H9 (cell line): Measurements from ENCODE around the gene RHOH. TPM values are rescaled to one million over a fixed set of nuclear protein-coding genes. Genes with fewer than 3 reads are reported as not detected.

Experiments used
- DNase-seq: peaks from one replicate; pipeline ENCODE4 v3.0.0-alpha.2; 2017
- H2AFZ ChIP-seq: one replicate; pipeline ENCODE4 v1.6.1; 2013; ENCODE audit warnings: mild to moderate bottlenecking, low read length, control low read depth, moderate library complexity
- H2AK5ac ChIP-seq: 2 replicates; pipeline ENCODE4 v1.6.1; 2013; ENCODE audit warnings: low read length, control low read depth, mixed read lengths; ENCODE audit not compliant: insufficient read length
- H2BK120ac ChIP-seq: one replicate; pipeline ENCODE4 v1.6.1; 2013; ENCODE audit warnings: low read depth, mild to moderate bottlenecking, low read length, control low read depth, inconsistent platforms; ENCODE audit not compliant: poor library complexity, severe bottlenecking
- H2BK12ac ChIP-seq: 2 replicates; pipeline ENCODE4 v1.6.1; 2013; ENCODE audit warnings: low read length, control low read depth, mixed read lengths, low read depth; ENCODE audit not compliant: insufficient read length
- H2BK15ac ChIP-seq: 2 replicates; pipeline ENCODE4 v1.6.1; 2013; ENCODE audit warnings: low read depth, low read length, control low read depth
- H2BK20ac ChIP-seq: one replicate; pipeline ENCODE4 v1.6.1; 2013; ENCODE audit warnings: low read depth, mild to moderate bottlenecking, low read length, control low read depth, inconsistent platforms; ENCODE audit not compliant: poor library complexity, severe bottlenecking
- H2BK5ac ChIP-seq: 2 replicates; pipeline ENCODE4 v1.6.1; 2013; ENCODE audit warnings: low read length, control low read depth, mixed read lengths; ENCODE audit not compliant: insufficient read length
- H3K14ac ChIP-seq: 2 replicates; pipeline ENCODE4 v1.6.1; 2013; ENCODE audit warnings: low read length, control low read depth; ENCODE audit not compliant: insufficient read depth
- H3K18ac ChIP-seq: 2 replicates; pipeline ENCODE4 v1.6.1; 2013; ENCODE audit warnings: low read depth, mild to moderate bottlenecking, mixed read lengths, low read length, control low read depth; ENCODE audit not compliant: insufficient read length
- H3K23ac ChIP-seq: 2 replicates; pipeline ENCODE4 v1.6.1; 2013; ENCODE audit warnings: low read length, control low read depth, mixed read lengths, low read depth; ENCODE audit not compliant: insufficient read length
- H3K23me2 ChIP-seq: 2 replicates; pipeline ENCODE4 v1.6.1; 2013; ENCODE audit warnings: low read depth, mild to moderate bottlenecking, mixed read lengths, low read length, control low read depth; ENCODE audit not compliant: insufficient read length, poor library complexity, severe bottlenecking
- H3K27ac ChIP-seq: 2 replicates; pipeline ENCODE4 v1.5.1; 2013; ENCODE audit warnings: low read length, control low read depth, mixed read lengths, low read depth; ENCODE audit not compliant: insufficient read length
- H3K27me3 ChIP-seq: 2 replicates; pipeline ENCODE4 v1.6.1; 2013; ENCODE audit warnings: low read length, control low read depth, inconsistent platforms; ENCODE audit not compliant: insufficient read depth
- H3K4ac ChIP-seq: 2 replicates; pipeline ENCODE4 v1.6.1; 2013; ENCODE audit warnings: low read depth, mild to moderate bottlenecking, control low read depth, inconsistent platforms, low read length, moderate library complexity
- H3K4me1 ChIP-seq: 2 replicates; pipeline ENCODE4 v1.6.1; 2013; ENCODE audit warnings: low read length, control low read depth, inconsistent platforms; ENCODE audit not compliant: insufficient read depth
- H3K4me2 ChIP-seq: 2 replicates; pipeline ENCODE4 v1.6.1; 2013; ENCODE audit warnings: low read length, control low read depth, mixed read lengths; ENCODE audit not compliant: insufficient read length, insufficient read depth
- H3K56ac ChIP-seq: 2 replicates; pipeline ENCODE4 v1.6.1; 2013; ENCODE audit warnings: low read depth, mild to moderate bottlenecking, mixed read lengths, low read length, control low read depth; ENCODE audit not compliant: insufficient read length
- H3K79me1 ChIP-seq: 2 replicates; pipeline ENCODE4 v1.6.1; 2013; ENCODE audit warnings: low read depth, mild to moderate bottlenecking, moderate library complexity, low read length, control low read depth, inconsistent platforms; ENCODE audit not compliant: insufficient read depth, poor library complexity, severe bottlenecking
- H3K79me2 ChIP-seq: 2 replicates; pipeline ENCODE4 v1.6.1; 2013; ENCODE audit warnings: low read length, control low read depth, inconsistent platforms; ENCODE audit not compliant: insufficient read depth
- H3K9ac ChIP-seq: 2 replicates; pipeline ENCODE4 v1.6.1; 2013; ENCODE audit warnings: low read length, control low read depth, mixed read lengths; ENCODE audit not compliant: insufficient read length; ENCODE audit errors: extremely low read depth
- H3K9me3 ChIP-seq: one replicate; pipeline ENCODE4 v1.6.1; 2013; ENCODE audit warnings: low read depth, low read length, inconsistent platforms; ENCODE audit not compliant: control insufficient read depth
- H3T11ph ChIP-seq: one replicate; pipeline ENCODE4 v1.6.1; 2013; ENCODE audit warnings: mild to moderate bottlenecking, low read length, control low read depth, inconsistent platforms
- H4K20me1 ChIP-seq: one replicate; pipeline ENCODE4 v1.6.1; 2013; ENCODE audit not compliant: control insufficient read depth, insufficient read length, insufficient read depth
- H4K5ac ChIP-seq: 2 replicates; pipeline ENCODE4 v1.6.1; 2013; ENCODE audit warnings: low read depth, mild to moderate bottlenecking, mixed read lengths, low read length, control low read depth; ENCODE audit not compliant: insufficient read length
- H4K8ac ChIP-seq: replicated peaks from 2 replicates; pipeline ENCODE4 v1.6.1; 2013; ENCODE audit warnings: low read length, control low read depth, mixed read lengths, low read depth; ENCODE audit not compliant: insufficient read length
- H4K91ac ChIP-seq: 2 replicates; pipeline ENCODE4 v1.6.1; 2013; ENCODE audit warnings: low read depth, mild to moderate bottlenecking, moderate library complexity, mixed read lengths, low read length, control low read depth; ENCODE audit not compliant: insufficient read length
- H3K27ac Mint-ChIP-seq, 3 experiments: 2 replicates in 2 of 3; 3 replicates in 1 of 3; pipeline ENCODE4 v1.8.0; 2020 to 2021; ENCODE audit warnings: mixed read lengths in 3 of 3, mild to moderate bottlenecking in 1 of 3, moderate library complexity in 1 of 3
- H3K27me3 Mint-ChIP-seq: 2 replicates; pipeline ENCODE4 v1.8.0; 2021; ENCODE audit warnings: low read depth, mild to moderate bottlenecking, moderate library complexity, mixed read lengths
- H3K36me3 Mint-ChIP-seq, 3 experiments: 2 replicates in 2 of 3; 3 replicates in 1 of 3; pipeline ENCODE4 v1.8.0; 2020 to 2021; ENCODE audit warnings: low read depth in 3 of 3, mixed read lengths in 3 of 3; ENCODE audit not compliant: insufficient read depth in 1 of 3
- H3K4me1 Mint-ChIP-seq, 2 experiments: 2 replicates each; pipeline ENCODE4 v1.8.0; 2020; ENCODE audit warnings: mixed read lengths in 2 of 2
- H3K4me3 Mint-ChIP-seq, 2 experiments: 2 replicates in 1 of 2; 3 replicates in 1 of 2; pipeline ENCODE4 v1.8.0; 2020 to 2021; ENCODE audit warnings: mild to moderate bottlenecking in 2 of 2, mixed read lengths in 2 of 2, moderate library complexity in 1 of 2
- H3K9me3 Mint-ChIP-seq, 2 experiments: 2 replicates in 1 of 2; 3 replicates in 1 of 2; pipeline ENCODE4 v1.8.0; 2020; ENCODE audit warnings: mild to moderate bottlenecking in 2 of 2, mixed read lengths in 2 of 2, moderate library complexity in 1 of 2
- WGBS: extraction: QIAGEN DNeasy Blood & Tissue Kit; methylation state at CpG from one replicate; pipeline ENCODE4 v1.1.7; 2013; ENCODE audit warnings: missing lambda C conversion rate, low lambda C conversion rate, mixed read lengths; ENCODE audit not compliant: insufficient read length; ENCODE audit errors: extremely low coverage; 5-methylcytosine and 5-hydroxymethylcytosine counted together
- total RNA-seq: library from RNA; stranded (reverse); gene quantifications from 2 replicates; pipeline ENCODE4 v1.2.1, GENCODE V29; 2021
- TF ChIP-seq, protein P1 (sequence below): fragments of 200-600 bp; sonication (generic); conservative IDR thresholded peaks from 3 replicates; pipeline ENCODE4 v1.8.0; 2021; ENCODE audit warnings: antibody characterized with exemption, mild to moderate bottlenecking

Gene RHOH
- total RNA-seq, 1 experiment from 2014 or later = 7.1 TPM

DNA sequence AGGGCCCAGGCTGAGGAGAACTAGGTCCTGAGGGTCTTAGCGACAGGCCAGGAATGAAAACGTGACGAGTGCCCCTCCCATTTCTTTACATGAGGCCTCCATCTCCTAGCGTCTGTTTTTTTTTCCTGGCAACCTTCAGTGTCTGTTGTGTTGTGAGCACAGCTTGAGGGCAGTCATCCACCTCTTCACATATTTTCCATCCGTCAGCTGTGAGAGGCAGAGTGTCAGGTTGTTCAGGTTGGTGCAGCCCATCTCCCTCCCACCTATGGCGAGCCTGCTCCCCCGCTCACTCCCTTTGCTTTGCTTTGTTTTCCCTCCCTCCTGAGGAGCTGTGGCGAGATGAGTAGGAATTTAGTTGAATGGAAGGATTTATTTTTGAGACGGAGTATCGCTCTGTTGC, 86.6 kb downstream of the RHOH start:
- H2AK5ac ChIP-seq = no peak overlapping the region
- no peak overlapping the region for H2BK120ac ChIP-seq
- H3K56ac ChIP-seq = no peak overlapping the region
- no peak overlapping the region for H3K4me2 ChIP-seq
- H3K14ac ChIP-seq = no peak overlapping the region
- no peak overlapping the region for H3K9ac ChIP-seq
- H2BK15ac ChIP-seq = no peak overlapping the region
- no peak for DNase-seq
- no peak overlapping the region for H3K18ac ChIP-seq
- no peak overlapping the region for H3K23ac ChIP-seq
- H3K27me3 ChIP-seq = no peaks in the 10 kb centered on the region
- H2AFZ ChIP-seq = no peak overlapping the region
- H2BK20ac ChIP-seq = no peak overlapping the region
- TF ChIP-seq, protein P1, sequence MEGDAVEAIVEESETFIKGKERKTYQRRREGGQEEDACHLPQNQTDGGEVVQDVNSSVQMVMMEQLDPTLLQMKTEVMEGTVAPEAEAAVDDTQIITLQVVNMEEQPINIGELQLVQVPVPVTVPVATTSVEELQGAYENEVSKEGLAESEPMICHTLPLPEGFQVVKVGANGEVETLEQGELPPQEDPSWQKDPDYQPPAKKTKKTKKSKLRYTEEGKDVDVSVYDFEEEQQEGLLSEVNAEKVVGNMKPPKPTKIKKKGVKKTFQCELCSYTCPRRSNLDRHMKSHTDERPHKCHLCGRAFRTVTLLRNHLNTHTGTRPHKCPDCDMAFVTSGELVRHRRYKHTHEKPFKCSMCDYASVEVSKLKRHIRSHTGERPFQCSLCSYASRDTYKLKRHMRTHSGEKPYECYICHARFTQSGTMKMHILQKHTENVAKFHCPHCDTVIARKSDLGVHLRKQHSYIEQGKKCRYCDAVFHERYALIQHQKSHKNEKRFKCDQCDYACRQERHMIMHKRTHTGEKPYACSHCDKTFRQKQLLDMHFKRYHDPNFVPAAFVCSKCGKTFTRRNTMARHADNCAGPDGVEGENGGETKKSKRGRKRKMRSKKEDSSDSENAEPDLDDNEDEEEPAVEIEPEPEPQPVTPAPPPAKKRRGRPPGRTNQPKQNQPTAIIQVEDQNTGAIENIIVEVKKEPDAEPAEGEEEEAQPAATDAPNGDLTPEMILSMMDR = no peak
- no peak overlapping the region for H3K27ac ChIP-seq
- peaks cover 2% of the 10 kb centered on the region for H3K27me3 Mint-ChIP-seq
- H3K4ac ChIP-seq = no peak overlapping the region
- no peaks in the 10 kb centered on the region for H3K9me3 ChIP-seq
- H4K5ac ChIP-seq = no peak overlapping the region
- no peak overlapping the region for H2BK12ac ChIP-seq
- H3K79me1 ChIP-seq = no peaks in the 10 kb centered on the region
- no peaks in the 10 kb centered on the region; a peak in 1 of 7 replicates for H3K36me3 Mint-ChIP-seq
- H4K8ac ChIP-seq = no peak overlapping the region
- H3K4me3 Mint-ChIP-seq = no peak overlapping the region
- peaks cover 6 to 9% of the 10 kb centered on the region in 2 experiments for H3K4me1 Mint-ChIP-seq
- H2BK5ac ChIP-seq = no peak overlapping the region
- peak overlapping the region in 1 of 3 experiments; percentile 10; a peak in 1 of 7 replicates for H3K27ac Mint-ChIP-seq
- no peaks in the 10 kb centered on the region for H3K23me2 ChIP-seq
- H3K9me3 Mint-ChIP-seq = peaks cover 0 to 2% of the 10 kb centered on the region in 2 experiments; a peak in 1 of 5 replicates
- H3K4me1 ChIP-seq = no peaks in the 10 kb centered on the region
- no peaks in the 10 kb centered on the region for H4K20me1 ChIP-seq
- H3T11ph ChIP-seq = no peak overlapping the region
- no peak overlapping the region for H4K91ac ChIP-seq
- no CpG with 5 or more reads among the region's 10 CpGs for WGBS
- H3K79me2 ChIP-seq = no peaks in the 10 kb centered on the region
